GM12878 (cell line): ENCODE data around the gene FAAP100. TPM values are rescaled to one million over a fixed set of nuclear protein-coding genes. Genes with fewer than 3 reads are reported as not detected.
A peak's percentile ranks its signal among the peaks of the same experiment; 100 is the strongest.

Experiments
- BHLHE40 ChIP-seq, 2 experiments: fragments of 450-650 bp in 1 of 2; IDR thresholded peaks; 2 replicates each; pipeline ENCODE4 v1.6.1; 2011 to 2017; ENCODE audit warnings: low read depth in 2 of 2, borderline replicate concordance in 1 of 2, improper control_type of control experiment in 1 of 2, low read length in 1 of 2, mild to moderate bottlenecking in 1 of 2
- CREM ChIP-seq: IDR thresholded peaks from 2 replicates; pipeline ENCODE4 v1.6.1; 2014; ENCODE audit warnings: antibody characterized with exemption, low read depth
- EP300 ChIP-seq, 2 experiments: fragments of 150-350 bp in 1 of 2; IDR thresholded peaks; 2 replicates each; pipeline ENCODE4 v1.6.1; 2011 to 2012; ENCODE audit warnings: low read depth in 2 of 2, low read length in 2 of 2, borderline replicate concordance in 1 of 2, improper control_type of control experiment in 1 of 2, inconsistent platforms in 1 of 2; ENCODE audit not compliant: control insufficient read depth in 1 of 2
- ETV6 ChIP-seq, 2 experiments: fragments of 450-650 bp in 1 of 2; IDR thresholded peaks in 1 of 2; conservative IDR thresholded peaks in 1 of 2; 2 replicates each; pipeline ENCODE4 v1.6.1; 2014; ENCODE audit warnings: antibody characterized with exemption in 1 of 2, borderline replicate concordance in 1 of 2, low read depth in 1 of 2, mild to moderate bottlenecking in 1 of 2, moderate library complexity in 1 of 2
- HDAC2 ChIP-seq: fragments of 200-600 bp; sonication (generic); IDR thresholded peaks from 2 replicates; pipeline ENCODE4 v1.6.1; 2017
- MTA3 ChIP-seq: IDR thresholded peaks from 2 replicates; pipeline ENCODE4 v1.6.1; 2012; ENCODE audit warnings: low read length, inconsistent platforms, borderline replicate concordance
- NFIC ChIP-seq: IDR thresholded peaks from 2 replicates; pipeline ENCODE4 v1.6.1; 2012; ENCODE audit warnings: low read depth, mild to moderate bottlenecking, inconsistent platforms, low read length, moderate library complexity
- NFYB ChIP-seq: IDR thresholded peaks from 2 replicates; pipeline ENCODE4 v1.6.1; 2011; ENCODE audit warnings: low read depth, mild to moderate bottlenecking, low read length, improper control_type of control experiment, moderate library complexity; ENCODE audit not compliant: insufficient read depth
- NKRF ChIP-seq: fragments of 450-650 bp; conservative IDR thresholded peaks from 2 replicates; pipeline ENCODE4 v1.6.1; 2017; ENCODE audit warnings: mild to moderate bottlenecking, moderate library complexity
- NR2C1 ChIP-seq: fragments of 450-650 bp; IDR thresholded peaks from 2 replicates; pipeline ENCODE4 v1.6.1; 2017; ENCODE audit warnings: antibody characterized with exemption, mild to moderate bottlenecking, moderate library complexity
- NR2F1 ChIP-seq: fragments of 450-650 bp; conservative IDR thresholded peaks from 2 replicates; pipeline ENCODE4 v1.6.1; 2017; ENCODE audit warnings: mild to moderate bottlenecking
- PAX5 ChIP-seq: IDR thresholded peaks from 2 replicates; pipeline ENCODE4 v1.6.1; 2011; ENCODE audit warnings: low read depth, low read length, borderline replicate concordance
- POLR2AphosphoS2 ChIP-seq: IDR thresholded peaks from 2 replicates; pipeline ENCODE4 v1.6.1; 2011; ENCODE audit warnings: low read depth, mild to moderate bottlenecking, low read length, improper control_type of control experiment, moderate library complexity
- POLR2AphosphoS5 ChIP-seq: IDR thresholded peaks from 2 replicates; pipeline ENCODE4 v1.6.1; 2011; ENCODE audit warnings: mild to moderate bottlenecking, low read length, inconsistent platforms
- RAD51 ChIP-seq: fragments of 450-650 bp; IDR thresholded peaks from 2 replicates; pipeline ENCODE4 v1.6.1; 2016; ENCODE audit warnings: moderate library complexity, mild to moderate bottlenecking, inconsistent platforms
- RBBP5 ChIP-seq: fragments of 200-600 bp; sonication (generic); conservative IDR thresholded peaks from 2 replicates; pipeline ENCODE4 v1.6.1; 2016
- RUNX3 ChIP-seq: IDR thresholded peaks from 2 replicates; pipeline ENCODE4 v1.6.1; 2012; ENCODE audit warnings: low read length, inconsistent platforms
- SP1 ChIP-seq: IDR thresholded peaks from one replicate; pipeline ENCODE4 v1.6.1; 2011; ENCODE audit warnings: low read depth, low read length
- SPI1 ChIP-seq: IDR thresholded peaks from 2 replicates; pipeline ENCODE4 v1.6.1; 2011; ENCODE audit warnings: low read depth, mild to moderate bottlenecking, low read length, moderate library complexity, borderline replicate concordance; ENCODE audit not compliant: insufficient read depth
- SREBF2 ChIP-seq: IDR thresholded peaks from 2 replicates; pipeline ENCODE4 v1.6.1; 2012; ENCODE audit warnings: mild to moderate bottlenecking, low read length
- TBL1XR1 ChIP-seq: IDR thresholded peaks from 2 replicates; pipeline ENCODE4 v1.6.1; 2012; ENCODE audit warnings: low read depth, low read length, improper control_type of control experiment
- TCF12 ChIP-seq: IDR thresholded peaks from 2 replicates; pipeline ENCODE4 v1.6.1; 2011; ENCODE audit warnings: low read depth, mild to moderate bottlenecking, low read length
- TCF3 ChIP-seq: IDR thresholded peaks from 2 replicates; pipeline ENCODE4 v1.6.1; 2012; ENCODE audit warnings: low read depth, mild to moderate bottlenecking, low read length, borderline replicate concordance; ENCODE audit not compliant: insufficient read depth
- YY1 ChIP-seq: IDR thresholded peaks from 2 replicates; pipeline ENCODE4 v1.6.1; 2011; ENCODE audit warnings: low read depth, mild to moderate bottlenecking, low read length
- polyA plus RNA-seq, 11 experiments: library from polyadenylated mRNA; depleted of rRNA in 4 of 11; unstranded in 6 of 11; stranded (reverse) in 5 of 11; fragments of >200 nt; fragmentation: Nextera tagmentation in 4 of 11; fragmentation: Illumina TruSeq in 1 of 11; extraction: Ambion mirVana in 4 of 11; extraction: Trizol in 1 of 11; gene quantifications; 1 replicate in 1 of 11; 2 replicates in 10 of 11; pipeline versions ENCODE4 v1.2.1 to v1.2.3, GENCODE V29; 2011 to 2016; ENCODE audit warnings: inconsistent platforms in 2 of 11, missing spikeins in 2 of 11, low read depth in 1 of 11
- total RNA-seq, 4 experiments: library from RNA; depleted of rRNA in 3 of 4; stranded (reverse); fragments of >200 nt in 3 of 4; fragmentation: Illumina TruSeq in 1 of 4; extraction: Trizol in 1 of 4; gene quantifications; 2 replicates each; pipeline versions ENCODE4 v1.2.1 to v1.2.3, GENCODE V29; 2013 to 2021
- TF ChIP-seq, protein P1 (sequence below): fragments of 450-650 bp; IDR thresholded peaks from 2 replicates; pipeline ENCODE4 v1.6.1; 2017; ENCODE audit warnings: mild to moderate bottlenecking
- TF ChIP-seq, protein P2 (sequence below): IDR thresholded peaks from 2 replicates; pipeline ENCODE4 v1.6.1; 2012; ENCODE audit warnings: low read depth, low read length, improper control_type of control experiment

FAAP100 gene
- total and polyA plus RNA-seq, 10 of the 15 experiments (the other 5 are each of a cell fraction or from before 2014, with no cell fraction given), result 0.11 to 46.2 (median 17.1) TPM

- TF ChIP-seq, protein P1, sequence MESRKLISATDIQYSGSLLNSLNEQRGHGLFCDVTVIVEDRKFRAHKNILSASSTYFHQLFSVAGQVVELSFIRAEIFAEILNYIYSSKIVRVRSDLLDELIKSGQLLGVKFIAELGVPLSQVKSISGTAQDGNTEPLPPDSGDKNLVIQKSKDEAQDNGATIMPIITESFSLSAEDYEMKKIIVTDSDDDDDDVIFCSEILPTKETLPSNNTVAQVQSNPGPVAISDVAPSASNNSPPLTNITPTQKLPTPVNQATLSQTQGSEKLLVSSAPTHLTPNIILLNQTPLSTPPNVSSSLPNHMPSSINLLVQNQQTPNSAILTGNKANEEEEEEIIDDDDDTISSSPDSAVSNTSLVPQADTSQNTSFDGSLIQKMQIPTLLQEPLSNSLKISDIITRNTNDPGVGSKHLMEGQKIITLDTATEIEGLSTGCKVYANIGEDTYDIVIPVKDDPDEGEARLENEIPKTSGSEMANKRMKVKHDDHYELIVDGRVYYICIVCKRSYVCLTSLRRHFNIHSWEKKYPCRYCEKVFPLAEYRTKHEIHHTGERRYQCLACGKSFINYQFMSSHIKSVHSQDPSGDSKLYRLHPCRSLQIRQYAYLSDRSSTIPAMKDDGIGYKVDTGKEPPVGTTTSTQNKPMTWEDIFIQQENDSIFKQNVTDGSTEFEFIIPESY, result peak; percentile 18; the same call in 1 of the 2 replicates
- TF ChIP-seq NR2F1, result peak; percentile 82
- 0 out of 2 replicates have a peak, but pooled peaks have one; percentile 31 for TF ChIP-seq PAX5
- no peak for TF ChIP-seq RBBP5
- TF ChIP-seq POLR2AphosphoS5, result peak; percentile 87
- TF ChIP-seq TCF3, result 0 out of 2 replicates have a peak, but pooled peaks have one; percentile 16
- no peak for TF ChIP-seq EP300 (IDR thresholded peaks at IDR 0.05; ENCODE audit: borderline replicate concordance in 1 of 2, control insufficient read depth in 1 of 2, low read depth in 2 of 2, low read length in 2 of 2)
- no peak; the same call in 1 of the 2 replicates for TF ChIP-seq POLR2AphosphoS2
- TF ChIP-seq RUNX3, result no peak
- TF ChIP-seq SREBF2, result no peak
- 0 out of 4 replicates have a peak, but pooled peaks of 1 of the 2 experiments have one; percentile 15 for TF ChIP-seq ETV6 (conservative IDR thresholded peaks at IDR 0.05 in 1 of 2, IDR thresholded peaks at IDR 0.05 in 1 of 2; ENCODE audit: borderline replicate concordance in 1 of 2, low read depth in 1 of 2)
- peak; percentile 26; the same call in 1 of the 2 replicates for TF ChIP-seq TBL1XR1
- TF ChIP-seq SP1, result peak; percentile 21
- no peak for TF ChIP-seq CREM
- TF ChIP-seq NFYB, result 0 out of 2 replicates have a peak, but pooled peaks have one; percentile 13
- TF ChIP-seq, protein P2, sequence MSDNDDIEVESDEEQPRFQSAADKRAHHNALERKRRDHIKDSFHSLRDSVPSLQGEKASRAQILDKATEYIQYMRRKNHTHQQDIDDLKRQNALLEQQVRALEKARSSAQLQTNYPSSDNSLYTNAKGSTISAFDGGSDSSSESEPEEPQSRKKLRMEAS, result no peak
- TF ChIP-seq TCF12, result peak; percentile 53; the same call in 1 of the 2 replicates
- TF ChIP-seq NFIC, result no peak
- TF ChIP-seq HDAC2, result no peak
- TF ChIP-seq NR2C1, result peak; percentile 68
- TF ChIP-seq MTA3, result no peak
- no peak for TF ChIP-seq RAD51
- peak; percentile 89 for TF ChIP-seq YY1
- TF ChIP-seq NKRF, result peak; percentile 75
- peak; percentile 20 to 80; a peak in 3 of 4 replicates for TF ChIP-seq BHLHE40 (IDR thresholded peaks at IDR 0.05; ENCODE audit: borderline replicate concordance in 1 of 2, low read depth in 2 of 2, low read length in 1 of 2)
- peak; percentile 19; the same call in 1 of the 2 replicates for TF ChIP-seq SPI1
These were observed 37.2 kb downstream of the FAAP100 start (continued) for GRCh38 chr17:81514739-81515529.
